Ovary (tissue), 9 donors: Measurements from ENCODE around the gene GNAS-AS1. TPM values are rescaled to one million over a fixed set of nuclear protein-coding genes. Genes with fewer than 3 reads are reported as not detected.

Experiments
- DNase-seq, 5 donors: peaks; one replicate each; pipeline ENCODE4 v3.0.0-alpha.2; 2019 to 2020
- H3K27ac ChIP-seq, 2 donors: fragments of 200-600 bp; one replicate each; pipeline versions ENCODE4 v1.5.1 to v1.8.0; 2019 to 2022
- H3K27me3 ChIP-seq: fragments of 200-600 bp; one replicate; pipeline ENCODE4 v1.8.0; 2022
- H3K36me3 ChIP-seq: fragments of 200-600 bp; sonication (generic); one replicate; pipeline ENCODE4 v1.5.1; 2019
- H3K4me1 ChIP-seq: one replicate; pipeline ENCODE4 v1.8.1; 2013; ENCODE audit warnings: mild to moderate bottlenecking, moderate library complexity; ENCODE audit not compliant: insufficient read depth
- H3K4me3 ChIP-seq: fragments of 200-600 bp; sonication (generic); one replicate; pipeline ENCODE4 v1.5.1; 2017
- H3K9me3 ChIP-seq, 2 donors: fragments of 200-600 bp in 1 of 2; sonication (generic) in 1 of 2; one replicate each; pipeline versions ENCODE4 v1.5.1 to v1.8.1; 2013 to 2019; ENCODE audit warnings: mild to moderate bottlenecking in 1 of 2, moderate library complexity in 1 of 2
- CTCF ChIP-seq, 3 donors: fragments of 450-650 bp in 2 of 3; fragments of 200-600 bp in 1 of 3; IDR thresholded peaks; one replicate each; pipeline versions ENCODE4 v1.5.1 to v1.8.0; 2016 to 2022; ENCODE audit warnings: antibody characterized with exemption in 3 of 3, mild to moderate bottlenecking in 1 of 3
- EP300 ChIP-seq: sonication (generic); formaldehyde crosslinking; IDR thresholded peaks from one replicate; pipeline ENCODE4 v1.6.1; 2017; ENCODE audit warnings: antibody characterized with exemption
- POLR2A ChIP-seq: fragments of 450-650 bp; IDR thresholded peaks from one replicate; pipeline ENCODE4 v1.6.1; 2017; ENCODE audit warnings: antibody characterized with exemption, mild to moderate bottlenecking, moderate library complexity
- WGBS, 3 donors: extraction: QIAGEN DNeasy Blood & Tissue Kit in 1 of 3; methylation state at CpG; one replicate each; pipeline versions ENCODE4 v1.1.5 to v1.1.7; 2013 to 2017; 5-methylcytosine and 5-hydroxymethylcytosine counted together
- intact Hi-C, 4 donors: fragments of 100-400 bp; cut with DNase I; formaldehyde crosslinking; loops; one replicate each; pipeline versions ENCODE4 v1.11.0 to v1.15.1; 2022 to 2023
- polyA plus RNA-seq, 2 donors: library from polyadenylated mRNA; stranded (reverse); fragments of 200-250 nt in 1 of 2; fragments of 350-450 nt in 1 of 2; fragmentation: Illumina TruSeq in 1 of 2; extraction: RNeasy Lipid Tissue Mini Kit (QIAGEN cat#74804) in 1 of 2; gene quantifications; one replicate each; pipeline ENCODE4 v1.2.3, GENCODE V29; 2013 to 2014
- total RNA-seq, 7 donors: library from RNA; depleted of rRNA in 2 of 7; stranded (reverse); fragments of >200 nt in 2 of 7; fragmentation: NEBNext Ultra II Directional in 3 of 7; extraction: Animal tissue kit (Norgen Biotek cat#: 25700) in 3 of 7; gene quantifications; one replicate each; pipeline versions ENCODE4 v1.1.0 to v1.2.4, GENCODE V29; 2016 to 2023
- donor health status: DM: no; HTN: no; CAD: no; lungs with moderate emphysema.
- donor health status: DM: no; HTN: no; CAD: no.
- donor health status: Bipolar disorder and iron deficiency.
- donor health status: DM: yes; HTN: yes; CAD: no.
- donor health status: DM: no; HTN: no; CAD: no.
- donor health status: DM: yes; HTN: yes; CAD: no.

Gene GNAS-AS1
- total and polyA plus RNA-seq, 9 donors, result 0.10 to 0.37 (median 0.18) TPM; not detected in 2

GRCh38 chr20:58877976-58878360 lies 27.3 kb upstream of the GNAS-AS1 start:
- no peak overlapping the region for H3K4me3 ChIP-seq
- no peak overlapping the region for H3K27ac ChIP-seq
- intact Hi-C loops, result loop anchor here in 2 of 4 donors (10.0 kb wide), 2 partner anchors 167 to 347 kb away; partner anchors contain the start of gene PRELID3B (in 1 of the 2)
- TF ChIP-seq EP300 (no peak), POLR2A (no peak), CTCF (IDR thresholded peaks at IDR 0.05) (no peak)
- no peak for DNase-seq
- no peaks in the 10 kb centered on the region for H3K27me3 ChIP-seq
- H3K4me1 ChIP-seq, result no peaks in the 10 kb centered on the region
- no peaks in the 10 kb centered on the region for H3K36me3 ChIP-seq
- WGBS, 3 donors, result 63 to 74% (median 70%) methylated on average over 4 of the region's 4 CpGs
- no peaks in the 10 kb centered on the region for H3K9me3 ChIP-seq

GRCh38 chr20:58877050-58877975 lies 26.6 kb upstream of the GNAS-AS1 start:
- H3K36me3 ChIP-seq, result no peaks in the 10 kb centered on the region
- no peak overlapping the region for H3K27ac ChIP-seq
- no peak overlapping the region for H3K4me3 ChIP-seq
- DNase-seq, result no peak
- WGBS, 3 donors, result 72 to 77% (median 76%) methylated on average over 11 of the region's 11 CpGs
- H3K4me1 ChIP-seq, result no peaks in the 10 kb centered on the region
- TF ChIP-seq POLR2A (no peak), CTCF (IDR thresholded peaks at IDR 0.05) (no peak), EP300 (no peak)
- intact Hi-C loops, result loop anchor here in 2 of 4 donors (10.0 kb wide), 2 partner anchors 167 to 347 kb away; partner anchors contain the start of gene PRELID3B (in 1 of the 2)
- H3K9me3 ChIP-seq, result no peaks in the 10 kb centered on the region
- H3K27me3 ChIP-seq, result no peaks in the 10 kb centered on the region

- intact Hi-C loops, result loop anchor here in 2 of 4 donors (10.0 kb wide), 2 partner anchors 168 to 348 kb away; partner anchors contain the start of gene PRELID3B (in 1 of the 2)
- TF ChIP-seq CTCF (IDR thresholded peaks at IDR 0.05) (no peak), POLR2A (no peak)
- no peaks in the 10 kb centered on the region for H3K9me3 ChIP-seq
- no peaks in the 10 kb centered on the region for H3K4me1 ChIP-seq
- no peaks in the 10 kb centered on the region for H3K36me3 ChIP-seq
- WGBS, 3 donors, result 63 to 76% (median 65%) methylated on average over 7 of the region's 7 CpGs
- no peak overlapping the region for H3K4me3 ChIP-seq
- H3K27me3 ChIP-seq, result no peaks in the 10 kb centered on the region
- H3K27ac ChIP-seq, result no peak overlapping the region
- no peak for DNase-seq
Observed at GRCh38 chr20:58876437-58876836, 25.7 kb upstream of the GNAS-AS1 start.

GRCh38 chr20:58875541-58876134 lies 24.9 kb upstream of the GNAS-AS1 start:
- Histone ChIP-seq H3K4me1 (no peaks in the 10 kb centered on the region), H3K27me3 (no peaks in the 10 kb centered on the region), H3K9me3 (no peaks in the 10 kb centered on the region), H3K27ac (no peak overlapping the region), H3K4me3 (no peak overlapping the region), H3K36me3 (no peaks in the 10 kb centered on the region)
- TF ChIP-seq CTCF (IDR thresholded peaks at IDR 0.05), result no peak
- no peak for TF ChIP-seq EP300
- TF ChIP-seq POLR2A, result no peak
- DNase-seq, result no peak
- intact Hi-C loops, result loop anchor here in 2 of 4 donors (10.0 kb wide), 2 partner anchors 169 to 349 kb away; partner anchors contain the start of gene PRELID3B (in 1 of the 2)
- 83 to 90% (median 87%) methylated on average over 12 of the region's 12 CpGs for WGBS, 3 donors
